HG02610 (cell line): Measurements from ENCODE around the gene LACTBL1.
"Not testable (repeated sequence)": the region's sequence is repeated elsewhere in the genome, so short reads cannot be mapped to it uniquely, and the experiment has no call there.

Experiments
- ATAC-seq: cut with Tn5 transposase; IDR thresholded peaks from one replicate; pipeline ENCODE4 v1.9.1; 2021; ENCODE audit warnings: mild to moderate bottlenecking, moderate library complexity; ENCODE audit not compliant: unreplicated experiment

LACTBL1 gene

DNA sequence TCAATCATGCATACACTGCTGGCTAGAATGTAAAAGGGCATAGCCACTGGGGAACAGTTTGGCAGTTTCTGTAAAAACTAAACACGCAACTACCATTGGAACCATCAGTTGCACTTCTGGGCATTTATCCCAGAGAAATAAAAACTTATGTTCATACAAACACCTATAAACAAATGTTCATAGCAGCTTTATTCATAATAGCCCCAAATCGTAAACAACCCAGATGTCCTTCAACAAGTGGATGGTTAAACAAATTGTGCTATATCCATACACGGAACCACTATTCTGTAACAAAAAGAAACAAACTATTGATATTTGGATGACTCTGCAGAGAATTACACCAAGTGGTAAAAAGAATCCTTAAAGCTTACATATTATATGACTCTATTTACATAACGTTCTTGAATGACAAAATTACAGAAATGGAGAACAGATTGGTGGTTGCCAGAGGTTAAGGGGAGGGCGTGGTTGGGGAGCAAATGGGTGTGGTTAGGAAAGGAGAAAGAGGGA, 22.8 kb downstream of the LACTBL1 start:
- no peak for ATAC-seq

DNA sequence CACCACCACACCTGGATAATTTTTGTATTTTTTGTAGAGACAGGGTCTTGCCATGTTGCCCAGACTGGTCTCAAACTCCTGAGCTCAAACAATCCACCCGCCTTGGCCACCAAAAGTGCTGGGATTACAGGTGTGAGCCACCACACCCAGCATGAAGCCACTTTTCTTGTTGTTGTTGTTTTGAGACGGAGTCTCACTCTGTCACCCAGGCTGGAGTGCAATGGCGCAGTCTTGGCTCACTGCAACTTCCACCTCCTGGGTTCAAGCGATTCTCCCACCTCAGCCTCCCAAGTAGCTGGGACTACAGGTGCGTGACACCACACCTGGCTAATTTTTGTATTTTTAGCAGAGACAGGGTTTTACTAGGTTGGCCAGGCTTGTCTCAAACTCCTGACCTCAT, 27.5 kb downstream of the LACTBL1 start:
- not testable (repeated sequence) for ATAC-seq

DNA sequence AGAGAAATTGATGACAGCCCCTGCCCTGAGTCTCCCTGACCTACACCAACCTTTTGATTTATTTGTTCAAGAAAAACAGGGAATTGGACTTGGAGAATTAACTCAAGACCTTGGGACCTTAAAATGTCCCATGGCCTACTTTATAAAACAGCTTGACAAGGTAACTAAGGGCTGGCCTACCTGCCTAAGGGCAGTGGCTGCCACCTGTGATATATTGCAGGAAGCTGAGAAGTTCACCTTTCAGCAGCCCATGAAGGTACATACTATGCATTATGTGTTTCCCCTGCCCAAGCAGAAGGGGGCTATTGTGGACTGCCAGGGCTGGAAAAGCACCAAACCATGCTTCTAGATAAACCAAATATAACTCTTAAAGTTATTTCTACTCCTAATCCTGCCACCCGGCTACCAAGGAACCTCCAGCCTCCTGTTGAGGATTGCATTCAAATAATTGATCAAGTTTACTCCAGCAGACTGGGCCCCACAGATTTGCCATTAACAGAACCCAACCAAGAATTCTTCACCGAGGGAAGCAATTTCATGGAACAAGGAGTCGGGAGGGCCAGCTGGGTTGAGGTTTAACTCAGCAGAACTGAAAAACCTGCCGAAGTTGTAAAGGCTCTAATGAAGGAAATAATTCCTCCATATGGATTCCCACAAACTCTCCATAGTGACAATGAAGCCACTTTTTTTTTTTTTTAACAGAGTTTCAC, 28.2 kb downstream of the LACTBL1 start:
- no peak for ATAC-seq

- ATAC-seq = no peak
Measured at GRCh38 chr1:22941257-22941656, 31.4 kb downstream of the LACTBL1 start.

- no peak for ATAC-seq
Measured at GRCh38 chr1:22936681-22937080, 36.0 kb downstream of the LACTBL1 start.

DNA sequence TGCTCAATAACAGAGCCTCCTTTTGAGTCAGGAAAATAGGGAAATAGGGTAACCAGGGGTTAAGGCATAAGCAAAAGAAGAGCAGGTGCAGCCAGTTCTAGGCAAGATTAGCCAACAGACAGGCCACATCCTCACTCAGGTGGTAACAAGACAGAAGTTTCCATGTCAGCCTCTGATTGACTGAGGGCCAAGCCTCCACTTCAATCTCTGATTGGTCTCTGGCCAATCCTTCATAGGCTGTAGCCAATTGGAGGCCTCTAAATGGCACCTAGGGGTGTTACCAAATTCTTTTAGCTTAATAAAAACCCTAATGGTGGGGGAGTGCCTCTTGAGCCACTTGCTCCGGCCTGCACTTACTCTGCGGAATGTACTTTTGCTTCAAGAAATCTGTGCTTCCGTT, 37.2 kb downstream of the LACTBL1 start:
- no peak for ATAC-seq

DNA sequence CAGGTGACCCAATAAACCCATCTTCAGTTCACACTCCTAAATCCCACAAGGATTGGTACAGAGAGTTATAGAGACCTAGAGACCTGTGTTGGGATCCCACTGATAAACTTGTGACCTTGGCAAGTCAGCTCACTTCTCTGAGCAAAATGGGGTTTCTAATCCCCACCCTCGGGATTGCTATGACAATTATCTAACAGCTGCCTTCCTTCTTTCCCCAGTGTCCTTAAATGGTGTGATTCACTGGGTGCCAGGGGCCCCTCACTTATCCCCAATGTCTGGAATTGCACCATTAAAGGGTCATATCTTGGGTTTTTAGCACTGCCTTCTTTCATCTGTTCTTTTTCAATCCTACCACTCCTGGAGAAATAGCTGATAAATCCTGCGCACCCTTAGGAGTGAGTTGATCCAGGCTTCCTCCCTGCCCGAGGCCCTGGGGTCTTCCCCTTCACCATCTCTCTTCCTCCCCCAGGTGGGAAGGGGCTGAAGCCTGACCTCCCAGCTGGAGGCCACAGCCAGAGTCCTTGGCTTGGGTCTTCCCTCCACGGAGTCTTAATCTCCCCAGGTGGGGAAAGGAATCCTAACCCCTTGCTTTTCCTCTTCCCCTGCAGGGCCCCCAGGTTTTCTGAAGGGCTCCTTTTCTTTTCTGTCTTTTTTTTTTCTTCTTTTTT, 39.7 kb downstream of the LACTBL1 start:
- no peak for ATAC-seq

DNA sequence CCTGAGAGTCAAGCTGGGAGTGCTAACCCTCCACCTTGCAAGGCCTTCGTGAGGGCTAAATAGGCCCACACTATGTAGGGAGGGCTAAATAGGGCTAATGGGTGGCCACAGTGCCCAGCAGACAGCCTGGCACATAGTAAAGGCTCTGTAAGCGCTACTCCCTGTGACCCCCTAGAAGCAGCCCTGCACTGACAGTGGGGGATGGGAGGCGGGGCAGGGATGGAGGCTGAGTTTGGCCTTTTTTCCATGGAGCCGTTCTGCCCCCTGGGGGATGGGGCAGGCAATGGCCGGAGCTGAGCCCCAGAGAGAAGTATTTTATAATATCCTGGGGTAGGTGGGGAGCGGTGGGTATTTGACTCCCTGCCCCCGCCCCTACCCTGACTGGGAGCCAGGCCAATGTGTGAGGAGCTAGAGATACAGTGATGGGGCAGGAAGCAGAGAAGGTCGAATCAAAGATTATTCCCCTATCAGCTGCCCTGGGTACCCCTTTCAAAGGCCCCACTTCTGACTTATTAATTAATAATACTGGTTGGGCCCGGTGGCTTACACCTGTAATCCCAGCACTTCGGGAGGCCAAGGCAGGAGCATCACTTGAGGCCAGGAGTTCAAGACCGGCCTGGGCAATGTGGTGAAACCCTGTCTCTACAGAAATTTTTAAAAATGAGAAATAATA, 42.3 kb downstream of the LACTBL1 start:
- ATAC-seq = no peak

DNA sequence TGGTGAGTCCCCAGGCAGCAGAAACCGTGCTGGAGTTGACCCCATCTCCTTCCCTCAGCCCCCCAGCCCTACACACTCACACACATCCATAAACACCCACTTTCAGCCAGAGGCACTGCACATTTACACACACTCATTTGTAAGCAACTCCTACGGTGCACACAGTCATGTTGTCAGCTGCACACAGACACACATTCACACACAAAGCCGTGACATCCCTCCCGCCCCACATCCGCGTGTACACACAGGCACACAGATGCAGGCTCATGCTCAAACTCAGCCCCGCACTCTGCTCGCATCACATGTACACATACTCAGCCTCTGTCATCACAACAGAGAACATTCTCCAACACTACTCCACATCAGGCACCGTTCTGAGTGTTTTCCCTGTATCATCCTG, 47.6 kb downstream of the LACTBL1 start:
- ATAC-seq = no peak

- ATAC-seq = no peak
Measured at GRCh38 chr1:22922640-22923039, 50.0 kb downstream of the LACTBL1 start.

DNA sequence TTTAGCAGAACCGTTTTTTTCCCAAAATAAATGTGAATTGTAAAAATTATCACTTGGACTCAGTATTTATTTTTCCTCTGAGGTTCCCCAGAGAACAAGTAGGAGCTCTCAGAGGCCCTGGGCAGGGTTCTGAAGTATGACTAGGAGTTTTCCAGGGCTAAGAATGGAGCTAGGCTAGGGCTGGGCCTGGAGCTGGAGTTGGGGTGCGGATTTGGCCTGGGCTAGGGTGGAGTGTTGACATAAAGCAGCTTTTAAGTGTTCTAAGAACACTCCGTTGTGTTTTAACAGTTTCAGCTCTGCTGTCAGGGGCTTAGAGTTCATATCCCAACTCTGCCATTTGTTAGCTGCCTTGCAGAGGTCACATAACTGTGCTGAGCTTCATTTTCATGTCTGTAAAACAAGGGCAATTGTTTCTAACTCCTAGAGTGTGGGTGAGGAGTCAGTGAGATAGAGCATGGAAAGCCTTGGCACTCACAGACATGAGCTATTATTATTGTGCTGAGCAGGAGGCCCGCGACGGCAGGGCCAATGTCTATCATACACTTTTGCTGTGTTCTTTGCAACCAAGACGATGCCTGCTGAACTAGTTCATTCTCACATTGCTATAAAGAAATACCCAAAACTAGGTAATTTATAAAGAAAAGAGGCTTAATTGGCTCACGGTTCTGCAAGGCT, 51.1 kb downstream of the LACTBL1 start:
- no peak for ATAC-seq

DNA sequence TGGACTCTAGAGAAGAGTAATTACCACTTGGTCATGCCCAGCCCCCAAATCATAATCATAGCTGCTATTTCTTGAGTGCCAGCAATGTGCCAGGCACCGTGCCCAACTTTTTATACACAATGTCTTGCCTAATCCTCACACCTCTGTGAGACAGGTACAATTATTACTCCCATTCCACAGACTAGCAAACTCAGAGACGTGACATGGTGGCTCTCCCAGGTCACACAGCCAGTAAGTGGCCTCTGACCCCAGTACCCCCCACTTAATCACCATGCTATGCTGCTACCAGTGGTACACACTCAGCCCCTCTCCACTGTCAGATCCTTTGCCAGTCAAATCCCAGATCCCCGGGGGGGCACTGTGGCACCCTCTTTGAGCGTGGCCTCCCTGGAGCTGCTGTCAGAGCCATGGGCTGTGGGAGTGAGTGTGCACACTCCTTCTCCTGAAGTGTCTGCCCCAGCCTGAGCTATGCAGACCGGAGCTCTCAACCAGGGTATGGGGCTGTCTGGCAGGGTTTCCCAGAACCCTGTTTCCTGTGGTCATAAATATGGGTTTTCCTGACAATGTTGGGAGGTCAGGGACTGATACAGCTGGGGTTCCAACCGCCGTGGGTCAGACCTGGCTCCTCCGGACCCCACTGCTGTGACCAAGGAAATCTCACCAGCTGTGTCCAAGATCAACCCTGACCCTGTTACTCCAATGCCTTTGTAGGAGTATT, 51.8 kb downstream of the LACTBL1 start:
- ATAC-seq = no peak

DNA sequence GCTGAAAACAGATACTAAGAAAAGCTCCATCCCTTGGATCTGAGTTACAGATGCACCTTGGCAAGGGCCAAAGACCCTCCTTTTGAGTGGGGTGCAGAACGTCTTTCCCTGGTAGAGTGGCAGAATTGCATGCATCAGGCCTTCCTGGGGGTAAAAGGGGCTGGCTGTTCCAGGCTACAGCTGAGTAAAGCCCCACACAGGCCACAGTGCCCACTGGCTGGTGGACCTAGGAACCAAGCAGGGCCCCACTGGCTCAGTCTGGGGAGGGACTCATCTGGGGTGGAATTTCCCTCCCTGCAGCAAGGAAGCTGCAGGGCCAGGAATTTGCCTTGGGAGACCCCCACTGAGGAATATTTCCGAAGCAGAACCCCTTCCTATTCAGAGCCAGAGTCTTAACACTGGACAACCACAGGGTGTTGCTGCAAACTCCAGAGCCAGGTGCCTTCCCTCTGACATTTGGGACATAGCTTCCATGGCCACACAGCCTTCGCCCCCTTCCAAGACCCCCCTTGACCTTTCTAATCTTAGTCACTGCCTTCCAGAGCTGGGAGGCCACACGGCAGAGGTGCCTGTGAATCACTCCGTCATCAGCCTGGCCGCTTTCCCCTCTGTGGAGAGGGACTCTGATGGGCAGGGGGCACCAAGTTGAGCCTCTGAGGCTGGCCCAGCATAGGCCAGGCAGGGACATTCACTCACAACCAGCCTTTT, 52.5 kb downstream of the LACTBL1 start:
- ATAC-seq = no peak

DNA sequence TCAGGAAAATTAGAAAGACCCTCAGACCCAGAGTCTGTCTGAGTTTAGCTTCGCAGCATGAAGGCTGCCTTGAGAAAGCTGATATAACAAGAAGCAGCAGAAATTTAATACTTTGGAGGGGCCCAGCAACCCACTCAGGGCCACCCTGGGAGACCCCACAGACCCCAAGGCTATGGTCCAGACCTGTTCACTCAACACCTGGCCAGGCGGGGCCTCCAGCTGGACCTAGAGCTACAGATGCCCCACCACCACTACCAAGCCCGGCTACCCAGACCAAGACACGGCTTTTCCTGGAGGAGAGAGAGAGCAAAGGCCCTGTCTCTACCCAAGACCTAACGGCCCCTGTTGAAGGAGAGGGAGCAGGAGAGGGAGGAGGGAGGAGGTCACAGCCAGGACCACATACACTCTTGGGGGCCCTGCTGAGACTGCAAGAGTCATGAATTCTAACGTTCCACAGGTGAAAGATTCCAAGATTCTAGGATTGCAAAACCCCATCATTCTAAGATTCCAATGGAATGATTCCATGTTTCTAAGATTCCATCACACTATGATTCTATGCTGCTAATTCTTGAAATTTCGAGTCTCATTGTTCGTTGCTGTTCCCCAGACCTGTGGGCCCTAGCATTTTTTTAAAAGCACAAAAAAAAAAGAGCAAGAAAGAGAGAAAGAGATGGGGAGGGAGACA, 53.2 kb downstream of the LACTBL1 start:
- ATAC-seq = no peak

DNA sequence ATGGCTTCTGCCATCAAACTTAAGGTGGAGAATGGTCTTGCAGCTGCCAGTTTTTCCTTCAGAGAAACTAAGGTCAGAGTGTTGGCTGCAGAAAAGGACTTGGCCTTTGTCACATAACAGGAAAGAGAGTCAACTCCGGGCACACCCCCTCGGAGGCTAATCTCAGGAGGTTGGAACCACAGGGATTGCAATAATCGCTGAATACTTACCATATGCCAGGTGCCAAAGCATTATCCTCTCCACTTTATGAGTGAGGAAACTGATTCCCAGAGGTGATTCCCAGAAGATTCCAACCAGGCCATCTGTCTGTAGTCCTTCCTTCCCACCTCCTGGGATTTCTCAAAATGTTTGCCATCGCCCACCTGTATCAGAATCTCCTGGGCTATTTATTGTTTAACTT, 54.0 kb downstream of the LACTBL1 start:
- ATAC-seq = no peak

DNA sequence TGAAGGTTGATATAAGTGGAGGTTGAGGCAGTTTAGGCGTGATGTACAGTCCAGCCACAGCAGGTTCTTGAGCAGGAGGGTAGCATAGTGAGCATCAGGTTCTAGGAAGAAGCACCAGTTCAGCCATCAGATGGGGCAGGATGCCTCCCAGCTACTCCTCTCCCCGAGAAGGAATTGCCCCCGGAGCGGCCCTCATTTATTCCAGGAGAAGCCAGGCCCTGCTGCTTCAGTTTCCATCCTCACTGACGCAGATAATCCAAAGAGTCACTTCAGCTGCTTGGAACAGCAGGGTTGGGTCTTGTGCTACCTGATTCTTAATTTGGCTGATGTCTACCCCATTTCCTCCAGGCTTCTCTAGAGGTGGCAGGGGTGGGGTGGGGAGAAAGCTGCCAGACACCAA, 54.7 kb downstream of the LACTBL1 start:
- no peak for ATAC-seq

GRCh38 chr1:22916471-22916820, 56.2 kb downstream of the LACTBL1 start:
- no peak for ATAC-seq

DNA sequence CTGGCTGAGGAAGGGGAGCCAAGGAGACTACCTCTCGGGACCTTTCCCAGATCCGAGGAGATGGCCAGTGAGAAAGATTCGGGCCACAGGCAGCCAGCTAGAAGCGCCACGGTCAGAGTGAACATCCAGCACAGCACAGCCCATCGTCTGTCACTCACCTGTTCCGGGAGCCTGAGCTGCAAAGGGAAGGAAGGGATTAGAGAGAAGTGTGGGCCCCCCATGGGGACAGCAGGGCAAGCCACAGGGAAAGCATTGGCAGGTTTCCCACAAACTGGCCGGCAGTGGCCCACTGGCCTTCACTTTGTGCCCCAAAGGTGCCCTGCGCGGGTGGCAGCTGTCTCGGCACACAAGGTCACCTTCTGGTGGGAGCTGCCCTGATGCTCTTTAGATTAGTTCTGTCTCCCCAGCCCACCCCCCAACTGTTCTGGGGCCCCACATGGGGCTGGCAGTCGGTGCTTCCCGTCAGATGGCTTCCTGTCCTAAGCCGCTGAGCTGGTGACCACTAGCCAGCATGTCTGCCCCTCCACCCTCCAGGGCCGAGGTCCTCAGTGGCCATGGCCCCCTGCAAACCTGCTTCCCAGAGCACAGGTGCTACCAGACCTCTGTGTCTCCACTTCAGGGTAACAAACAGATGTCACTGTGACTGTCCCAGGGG, 56.7 kb downstream of the LACTBL1 start:
- no peak for ATAC-seq

- ATAC-seq = no peak
Measured at GRCh38 chr1:22915231-22915630, 57.4 kb downstream of the LACTBL1 start.
